Measurements from ENCODE around the gene SPOCD1.

DNA sequence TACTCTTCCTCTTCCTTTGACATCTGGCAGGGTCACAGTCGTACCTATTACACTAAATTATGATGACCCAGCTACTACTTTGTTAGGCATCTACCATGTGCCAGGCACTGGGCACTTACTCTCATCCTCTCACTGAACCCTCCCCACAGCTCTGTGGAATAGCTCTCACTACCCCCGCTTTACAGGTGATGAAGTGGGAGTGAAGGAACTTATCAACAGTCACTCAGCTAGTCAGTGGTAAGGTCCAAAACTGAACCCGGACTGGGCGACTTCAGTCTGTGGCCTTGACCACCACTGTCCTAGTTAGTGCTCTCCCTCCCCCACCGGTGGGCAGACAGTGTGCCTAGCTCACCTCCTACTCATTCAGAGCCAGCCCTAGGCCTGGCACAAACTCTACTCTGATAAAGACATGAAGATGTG, 64.0 kb downstream of the SPOCD1 start:
- TF ChIP-seq, protein P1, sequence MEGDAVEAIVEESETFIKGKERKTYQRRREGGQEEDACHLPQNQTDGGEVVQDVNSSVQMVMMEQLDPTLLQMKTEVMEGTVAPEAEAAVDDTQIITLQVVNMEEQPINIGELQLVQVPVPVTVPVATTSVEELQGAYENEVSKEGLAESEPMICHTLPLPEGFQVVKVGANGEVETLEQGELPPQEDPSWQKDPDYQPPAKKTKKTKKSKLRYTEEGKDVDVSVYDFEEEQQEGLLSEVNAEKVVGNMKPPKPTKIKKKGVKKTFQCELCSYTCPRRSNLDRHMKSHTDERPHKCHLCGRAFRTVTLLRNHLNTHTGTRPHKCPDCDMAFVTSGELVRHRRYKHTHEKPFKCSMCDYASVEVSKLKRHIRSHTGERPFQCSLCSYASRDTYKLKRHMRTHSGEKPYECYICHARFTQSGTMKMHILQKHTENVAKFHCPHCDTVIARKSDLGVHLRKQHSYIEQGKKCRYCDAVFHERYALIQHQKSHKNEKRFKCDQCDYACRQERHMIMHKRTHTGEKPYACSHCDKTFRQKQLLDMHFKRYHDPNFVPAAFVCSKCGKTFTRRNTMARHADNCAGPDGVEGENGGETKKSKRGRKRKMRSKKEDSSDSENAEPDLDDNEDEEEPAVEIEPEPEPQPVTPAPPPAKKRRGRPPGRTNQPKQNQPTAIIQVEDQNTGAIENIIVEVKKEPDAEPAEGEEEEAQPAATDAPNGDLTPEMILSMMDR (IDR thresholded peaks at IDR 0.05), result no peak
- no peak for TF ChIP-seq POLR2A (IDR thresholded peaks at IDR 0.05)

Data from heart left ventricle (tissue), 13 donors.